GM18951 (cell line): ENCODE results near the gene ARID4A.
"Not testable (repeated sequence)": the region's sequence is repeated elsewhere in the genome, so short reads cannot be mapped to it uniquely, and the experiment has no call there.

ENCODE experiments used
- POLR2A ChIP-seq: IDR thresholded peaks from 4 replicates; pipeline ENCODE4 v1.6.1; 2011; ENCODE audit warnings: mild to moderate bottlenecking; ENCODE audit not compliant: insufficient read length, insufficient read depth; ENCODE audit errors: extremely low read depth
- in situ Hi-C: fragments of 300-500 bp; cut with MboI; formaldehyde crosslinking; loops from one replicate; pipeline ENCODE4 v1.12.0; 2022; ENCODE audit warnings: low sequenced_read_pairs, mixed read lengths, inconsistent platforms; ENCODE audit not compliant: unreplicated experiment

The ARID4A gene

GRCh38 chr14:58398495-58398894, 100.1 kb downstream of the ARID4A start:
- in situ Hi-C loops, result no loop called here
- no peak for TF ChIP-seq POLR2A

- TF ChIP-seq POLR2A, result no peak
- in situ Hi-C loops, result no loop called here
Measured at GRCh38 chr14:58398895-58399294, 100.5 kb downstream of the ARID4A start.

GRCh38 chr14:58401587-58401986, 103.2 kb downstream of the ARID4A start:
- TF ChIP-seq POLR2A, result no peak
- in situ Hi-C loops, result no loop called here

GRCh38 chr14:58408681-58409215, 110.4 kb downstream of the ARID4A start:
- in situ Hi-C loops, result no loop called here
- TF ChIP-seq POLR2A, result no peak

GRCh38 chr14:58414845-58415244, 116.5 kb downstream of the ARID4A start:
- no peak for TF ChIP-seq POLR2A
- in situ Hi-C loops, result no loop called here

- in situ Hi-C loops, result no loop called here
Measured at GRCh38 chr14:58415636-58416547, 117.5 kb downstream of the ARID4A start.

GRCh38 chr14:58416934-58417333, 118.6 kb downstream of the ARID4A start:
- in situ Hi-C loops, result not testable (repeated sequence)

More at GRCh38 chr14:58415636-58416547, 117.5 kb downstream of the ARID4A start:
- TF ChIP-seq POLR2A, result no peak
